Right ventricle myocardium inferior (tissue), 1 donor: ENCODE data around the gene TCF4. TPM values are rescaled to one million over a fixed set of nuclear protein-coding genes. Genes with fewer than 3 reads are reported as not detected.

Experiments used
- ATAC-seq: fragments of 200-7000 bp; cut with Tn5 transposase; one replicate; pipeline ENCODE4 v1.9.1; 2020; ENCODE audit warnings: mild to moderate bottlenecking, moderate library complexity
- DNase-seq: peaks from one replicate; pipeline ENCODE4 v3.0.0; 2021; ENCODE audit errors: missing footprints
- intact Hi-C: fragments of 100-400 bp; cut with DNase I; formaldehyde crosslinking; loops from one replicate; pipeline ENCODE4 v1.11.0; 2022
- total RNA-seq: library from RNA; stranded (reverse); fragmentation: NEBNext Ultra II Directional; extraction: Animal tissue kit (Norgen Biotek cat#: 25700); gene quantifications from one replicate; pipeline ENCODE4 v1.2.1, GENCODE V29; 2021
- donor health status: DM: no; HTN: yes; CAD: no; lungs with severe emphysema.

TCF4 gene
- total RNA-seq, 1 donor from 2014 or later = 57.8 TPM

GRCh38 chr18:55256226-55256928 lies 331.6 kb downstream of the TCF4 start:
- intact Hi-C loops = no loop called here

GRCh38 chr18:55253814-55254213 lies 334.2 kb downstream of the TCF4 start:
- intact Hi-C loops = no loop called here
- ATAC-seq (no peak), DNase-seq (no peak)

More at GRCh38 chr18:55256226-55256928, 331.6 kb downstream of the TCF4 start:
- ATAC-seq (no peak), DNase-seq (no peak)

GRCh38 chr18:55252901-55253300 lies 335.1 kb downstream of the TCF4 start:
- DNase-seq (no peak), ATAC-seq (no peak)
- intact Hi-C loops = no loop called here

- intact Hi-C loops = no loop called here
- ATAC-seq = peak; percentile 51
- no peak for DNase-seq
Measured at GRCh38 chr18:55252053-55252675, 335.8 kb downstream of the TCF4 start.

GRCh38 chr18:55251254-55251971 lies 336.6 kb downstream of the TCF4 start:
- ATAC-seq (peak; percentile 36), DNase-seq (no peak)
- intact Hi-C loops = no loop called here

GRCh38 chr18:55250768-55251173 lies 337.2 kb downstream of the TCF4 start:
- ATAC-seq (no peak), DNase-seq (no peak)
- intact Hi-C loops = no loop called here

GRCh38 chr18:55249550-55249949 lies 338.4 kb downstream of the TCF4 start:
- no peak for DNase-seq
- ATAC-seq = no peak
- intact Hi-C loops = no loop called here

- intact Hi-C loops = no loop called here
- DNase-seq (no peak), ATAC-seq (no peak)
Measured at GRCh38 chr18:55248495-55248894, 339.5 kb downstream of the TCF4 start.

GRCh38 chr18:55247032-55247431 lies 341.0 kb downstream of the TCF4 start:
- intact Hi-C loops = no loop called here
- no peak for DNase-seq
- no peak for ATAC-seq

GRCh38 chr18:55246278-55246677 lies 341.7 kb downstream of the TCF4 start:
- DNase-seq (no peak), ATAC-seq (no peak)
- intact Hi-C loops = no loop called here

GRCh38 chr18:55245211-55245614 lies 342.8 kb downstream of the TCF4 start:
- intact Hi-C loops = no loop called here
- DNase-seq (no peak), ATAC-seq (no peak)

- intact Hi-C loops = loop anchor here (5.0 kb wide), 2 partner anchors 78 to 343 kb away; partner anchors contain the start of gene TCF4
- DNase-seq (no peak), ATAC-seq (peak; percentile 61)
Measured at GRCh38 chr18:55244546-55244945, 343.4 kb downstream of the TCF4 start.

GRCh38 chr18:55243857-55244256 lies 344.1 kb downstream of the TCF4 start:
- intact Hi-C loops = loop anchor here (5.0 kb wide), 2 partner anchors 78 to 343 kb away; partner anchors contain the start of gene TCF4
- DNase-seq (no peak), ATAC-seq (peak; percentile 78)

- no peak for DNase-seq
- intact Hi-C loops = loop anchor here (5.0 kb wide), 2 partner anchors 79 to 344 kb away; partner anchors contain the start of gene TCF4
Measured at GRCh38 chr18:55243255-55243654, 344.7 kb downstream of the TCF4 start.

GRCh38 chr18:55240978-55241377 lies 347.0 kb downstream of the TCF4 start:
- intact Hi-C loops = loop anchor here (5.0 kb wide), 2 partner anchors 81 to 346 kb away; partner anchors contain the start of gene TCF4
- no peak for ATAC-seq
- no peak for DNase-seq

More at GRCh38 chr18:55243255-55243654, 344.7 kb downstream of the TCF4 start:
- no peak for ATAC-seq

- no peak for DNase-seq
- intact Hi-C loops = loop anchor here (5.0 kb wide), 6 partner anchors 83 to 1338 kb away; partner anchors contain the start of gene TCF4
- ATAC-seq = no peak
Measured at GRCh38 chr18:55239740-55240139, 348.3 kb downstream of the TCF4 start.

GRCh38 chr18:55237660-55238059 lies 350.3 kb downstream of the TCF4 start:
- no peak for ATAC-seq
- DNase-seq = no peak
- intact Hi-C loops = loop anchor here (5.0 kb wide), 4 partner anchors 165 to 1340 kb away; no protein-coding TSS in a partner anchor

- DNase-seq (no peak), ATAC-seq (peak; percentile 84)
- intact Hi-C loops = loop anchor here (5.0 kb wide), 4 partner anchors 166 to 1341 kb away; no protein-coding TSS in a partner anchor
Measured at GRCh38 chr18:55236150-55236931, 351.7 kb downstream of the TCF4 start.
